Activated CD8-positive, alpha-beta memory T cell treated with anti-CD3 and anti-CD28 coated beads, Interleukin-2, amount 50 U/mL, for 24 hours (primary cell): Measurements from ENCODE around the gene ARTN.

Experiments
- DNase-seq: peaks from one replicate; pipeline ENCODE4 v3.0.0-alpha.2; 2020; ENCODE audit errors: extremely low read depth

Gene ARTN

GRCh38 chr1:43947061-43947873 lies 13.7 kb downstream of the ARTN start:
- no peak for DNase-seq

- DNase-seq = no peak
These were observed 14.4 kb downstream of the ARTN start for GRCh38 chr1:43947874-43948437.

DNA sequence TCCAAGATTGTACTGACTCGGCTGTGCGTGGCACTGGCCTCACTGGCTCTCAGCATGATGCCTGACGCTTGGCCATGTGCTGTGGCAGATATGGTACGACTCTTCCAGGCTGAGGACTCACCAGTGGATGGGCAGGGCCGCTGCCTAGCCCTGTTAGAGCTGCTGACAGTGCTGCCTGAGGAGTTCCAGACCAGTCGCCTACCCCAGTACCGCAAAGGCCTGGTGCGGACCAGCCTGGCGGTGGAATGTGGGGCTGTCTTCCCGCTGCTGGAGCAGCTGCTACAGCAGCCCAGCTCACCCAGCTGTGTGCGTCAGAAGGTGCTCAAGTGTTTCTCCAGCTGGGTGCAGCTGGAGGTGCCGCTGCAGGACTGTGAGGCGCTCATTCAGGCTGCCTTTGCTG lies 16.1 kb downstream of the ARTN start:
- DNase-seq = no peak

DNA sequence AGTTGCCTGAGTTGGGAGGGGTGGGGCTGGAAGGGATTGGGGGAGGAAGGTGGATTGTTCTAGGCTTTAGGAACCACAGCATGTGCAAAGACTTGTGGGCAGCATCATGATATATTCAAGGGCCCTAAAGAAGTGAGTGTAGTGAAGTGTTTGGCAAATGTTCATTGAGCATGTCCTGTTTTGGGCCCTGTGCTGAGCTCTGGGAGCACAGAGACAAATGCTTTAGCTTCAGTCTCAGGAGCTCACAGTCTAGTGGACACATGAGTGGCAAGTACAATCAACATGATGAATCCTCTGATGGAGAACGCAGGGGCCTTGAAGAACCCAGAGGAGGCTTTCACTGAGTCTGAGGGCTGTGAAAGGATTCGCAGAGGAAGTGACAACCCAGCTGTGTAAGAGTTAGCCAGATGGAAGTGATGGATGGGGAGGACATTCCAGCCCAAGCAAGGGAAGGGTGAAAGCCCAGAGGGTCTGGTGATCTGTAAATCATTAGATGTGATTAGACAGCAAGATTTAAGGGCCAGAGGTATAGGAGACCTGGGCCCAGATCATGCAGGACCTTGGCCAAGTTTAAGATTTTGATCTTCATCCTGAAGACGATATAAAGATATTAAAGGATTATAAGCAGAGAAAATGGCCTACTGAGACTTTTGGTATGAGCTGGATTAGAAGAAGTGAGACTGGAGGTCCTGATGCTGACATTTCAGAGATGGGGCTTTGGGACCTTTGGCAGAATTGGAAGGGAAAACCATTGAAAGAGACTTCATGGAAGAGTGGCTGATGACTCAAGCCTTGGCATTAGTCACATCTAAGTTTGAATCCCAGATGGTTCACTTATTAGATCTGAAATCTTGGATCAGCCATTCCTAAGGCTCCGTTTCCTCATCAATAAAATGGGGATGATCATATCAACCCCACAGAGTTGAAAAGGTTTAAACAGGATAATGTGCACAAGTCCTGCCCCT lies 17.7 kb downstream of the ARTN start:
- no peak for DNase-seq

DNA sequence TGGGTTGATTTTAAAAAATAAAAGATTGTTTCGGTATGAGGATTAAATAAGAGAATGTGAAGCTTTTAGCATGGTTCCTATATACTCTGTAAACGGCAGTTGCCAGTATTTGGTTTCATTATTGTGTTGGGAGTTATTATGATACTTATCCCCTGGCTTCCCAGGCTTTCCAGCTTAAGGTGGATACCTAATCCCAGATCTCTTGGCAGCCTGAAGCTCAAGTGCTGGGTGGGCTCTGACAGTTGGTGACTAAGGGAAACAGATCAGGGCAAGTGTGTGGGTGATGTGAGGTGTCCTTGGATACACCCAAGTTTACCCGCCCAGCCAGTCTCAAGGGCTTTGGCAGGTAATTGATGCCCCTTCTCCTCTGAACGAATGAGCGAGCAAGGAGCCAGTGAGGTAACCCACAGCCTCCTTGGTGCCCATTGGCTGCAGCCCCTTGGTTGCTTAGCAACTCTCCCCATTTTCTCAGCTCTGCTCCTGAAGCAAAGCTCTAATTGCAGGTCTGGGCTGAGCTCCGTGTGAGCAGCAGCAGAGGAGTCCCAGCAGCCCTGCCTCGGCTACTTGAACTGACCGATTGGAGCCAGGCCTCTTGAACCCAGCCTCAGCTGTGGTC lies 19.2 kb downstream of the ARTN start:
- no peak for DNase-seq

- no peak for DNase-seq
These were observed 19.8 kb downstream of the ARTN start for GRCh38 chr1:43953361-43953760.

GRCh38 chr1:43954036-43954435 lies 20.4 kb downstream of the ARTN start:
- DNase-seq = no peak

DNA sequence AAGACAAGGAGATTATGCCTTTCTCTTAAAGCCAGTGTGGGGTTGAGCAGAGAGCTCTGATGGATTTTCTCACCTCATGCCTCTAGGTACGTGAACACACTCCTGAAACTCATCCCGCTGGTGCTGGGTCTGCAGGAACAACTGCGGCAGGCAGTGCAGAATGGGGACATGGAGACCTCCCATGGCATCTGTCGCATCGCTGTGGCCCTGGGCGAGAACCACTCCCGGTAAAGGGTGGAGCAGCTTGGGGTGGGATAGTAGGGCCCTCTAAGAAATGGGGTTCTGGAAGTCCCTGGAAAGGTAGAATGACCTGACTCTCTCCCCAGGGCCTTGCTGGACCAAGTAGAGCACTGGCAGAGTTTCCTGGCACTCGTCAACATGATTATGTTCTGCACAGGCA lies 22.6 kb downstream of the ARTN start:
- no peak for DNase-seq

GRCh38 chr1:43957407-43958040 lies 23.9 kb downstream of the ARTN start:
- DNase-seq = no peak

DNA sequence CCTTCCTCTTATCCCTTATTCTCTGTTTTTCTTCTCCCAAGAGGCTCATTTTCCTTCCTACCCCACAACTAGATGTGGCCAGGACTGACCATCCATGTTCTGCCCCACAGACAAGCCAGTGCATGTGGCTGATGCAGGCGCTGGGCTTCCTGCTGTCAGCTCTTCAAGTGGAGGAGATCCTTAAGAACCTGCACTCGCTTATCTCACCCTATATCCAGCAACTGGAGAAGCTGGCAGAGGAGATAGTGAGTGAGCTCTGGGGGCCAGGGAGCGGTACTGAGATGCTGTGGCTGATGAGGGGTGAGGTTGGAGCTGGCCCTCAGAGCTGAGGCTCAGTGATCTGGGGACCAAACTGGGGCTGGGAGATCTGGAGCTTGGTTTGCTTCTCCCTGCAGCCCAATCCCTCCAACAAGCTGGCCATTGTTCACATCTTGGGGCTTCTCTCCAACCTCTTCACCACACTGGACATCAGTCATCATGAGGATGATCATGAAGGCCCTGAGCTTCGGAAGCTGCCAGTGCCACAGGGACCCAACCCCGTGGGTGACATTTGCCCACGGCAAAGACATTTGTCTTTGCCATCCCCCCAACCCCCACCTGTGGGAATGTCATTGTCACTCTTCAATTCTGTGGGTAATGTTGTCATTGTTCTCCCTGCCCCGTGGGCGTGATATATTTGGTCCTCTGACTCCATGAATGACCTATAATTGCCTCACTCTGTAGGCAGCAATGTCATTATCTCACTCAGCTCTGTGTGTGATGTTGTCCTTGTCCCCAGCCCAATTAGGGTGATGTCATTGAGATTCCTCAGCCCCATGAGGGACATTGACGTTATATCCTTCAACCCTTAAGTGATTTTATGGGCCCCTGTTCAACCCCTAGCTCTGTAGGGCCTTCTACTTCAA lies 25.0 kb downstream of the ARTN start:
- DNase-seq = no peak

DNA sequence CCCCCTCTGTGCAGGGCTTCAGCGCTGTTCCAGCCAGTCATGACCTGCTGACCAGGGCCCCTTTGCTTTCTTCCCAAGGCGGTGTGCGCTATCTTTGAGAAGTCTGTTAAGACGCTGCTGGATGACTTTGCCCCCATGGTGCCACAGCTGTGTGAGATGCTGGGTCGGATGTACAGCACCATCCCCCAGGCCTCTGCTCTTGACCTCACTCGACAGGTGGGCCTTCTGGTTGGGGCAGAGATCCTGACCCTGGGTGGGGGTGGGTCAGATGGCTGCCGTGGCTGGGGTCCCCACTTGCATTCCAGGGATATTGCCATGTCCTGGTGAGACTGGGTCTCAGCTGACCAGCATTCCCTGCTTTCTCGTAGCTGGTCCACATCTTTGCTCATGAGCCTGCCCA lies 27.2 kb downstream of the ARTN start:
- DNase-seq = no peak

DNA sequence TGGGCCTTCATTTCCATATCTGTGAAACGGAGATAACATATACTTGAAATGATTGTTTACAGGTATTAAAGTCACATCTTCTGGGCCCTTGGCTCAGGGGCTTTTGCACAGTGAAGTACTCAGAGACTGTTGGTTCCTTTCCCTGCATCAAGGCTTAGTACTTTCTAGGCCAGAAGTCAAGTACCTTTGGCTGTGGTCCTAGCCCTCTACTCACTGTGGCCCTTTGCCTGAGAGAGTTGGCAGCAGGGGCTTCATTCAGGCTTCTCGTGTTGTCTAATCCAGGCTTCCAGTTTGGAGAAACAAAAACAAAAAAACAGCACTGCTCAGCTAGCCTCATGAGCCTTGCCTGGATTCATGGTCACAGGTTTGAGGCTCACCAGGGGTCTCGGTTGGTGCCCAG lies 28.1 kb downstream of the ARTN start:
- DNase-seq = no peak

- DNase-seq = no peak
These were observed 28.7 kb downstream of the ARTN start for GRCh38 chr1:43962324-43962723.

DNA sequence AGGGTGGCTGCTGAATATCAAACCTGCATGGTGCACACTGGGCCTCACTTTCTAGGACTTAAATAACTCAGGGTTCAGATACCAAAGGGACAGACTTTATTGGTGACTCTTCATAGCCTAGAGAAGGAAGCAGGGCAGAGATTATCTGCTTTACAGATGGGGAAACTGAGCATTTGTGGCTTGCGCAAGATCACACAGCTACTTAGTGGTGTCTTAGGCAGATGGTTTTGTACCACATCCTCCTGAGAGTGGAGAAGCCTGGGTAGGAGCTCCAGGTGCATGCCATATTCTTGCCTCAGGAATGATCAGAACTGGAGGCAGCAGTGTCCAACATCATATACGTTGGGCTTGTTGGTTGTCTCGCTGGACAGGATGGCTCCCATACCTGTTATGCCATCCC lies 29.4 kb downstream of the ARTN start:
- DNase-seq = no peak

- no peak for DNase-seq
These were observed 30.3 kb downstream of the ARTN start for GRCh38 chr1:43963890-43964289.

DNA sequence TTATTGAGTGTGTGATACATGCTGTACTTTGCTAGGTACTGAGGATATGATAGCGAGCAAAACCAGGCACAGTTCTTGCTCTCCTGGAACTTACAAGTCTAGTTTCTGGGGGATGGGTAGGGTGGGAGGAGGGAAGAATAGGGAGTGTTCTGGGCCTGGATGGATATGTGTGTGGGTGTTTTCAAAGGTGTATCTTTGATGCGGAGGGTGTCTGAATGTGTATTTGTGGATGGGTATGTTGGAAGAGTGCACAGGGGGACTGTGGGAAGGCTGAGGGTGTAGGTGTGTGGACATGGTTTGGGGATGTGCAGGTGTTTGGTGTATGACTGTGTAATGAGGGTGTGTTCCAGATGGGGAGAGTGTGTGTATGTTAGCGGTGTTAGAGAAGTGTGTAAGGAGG lies 31.7 kb downstream of the ARTN start:
- DNase-seq = no peak

GRCh38 chr1:43968348-43968948 lies 34.8 kb downstream of the ARTN start:
- no peak for DNase-seq

GRCh38 chr1:43969416-43969745 lies 35.8 kb downstream of the ARTN start:
- DNase-seq = no peak

DNA sequence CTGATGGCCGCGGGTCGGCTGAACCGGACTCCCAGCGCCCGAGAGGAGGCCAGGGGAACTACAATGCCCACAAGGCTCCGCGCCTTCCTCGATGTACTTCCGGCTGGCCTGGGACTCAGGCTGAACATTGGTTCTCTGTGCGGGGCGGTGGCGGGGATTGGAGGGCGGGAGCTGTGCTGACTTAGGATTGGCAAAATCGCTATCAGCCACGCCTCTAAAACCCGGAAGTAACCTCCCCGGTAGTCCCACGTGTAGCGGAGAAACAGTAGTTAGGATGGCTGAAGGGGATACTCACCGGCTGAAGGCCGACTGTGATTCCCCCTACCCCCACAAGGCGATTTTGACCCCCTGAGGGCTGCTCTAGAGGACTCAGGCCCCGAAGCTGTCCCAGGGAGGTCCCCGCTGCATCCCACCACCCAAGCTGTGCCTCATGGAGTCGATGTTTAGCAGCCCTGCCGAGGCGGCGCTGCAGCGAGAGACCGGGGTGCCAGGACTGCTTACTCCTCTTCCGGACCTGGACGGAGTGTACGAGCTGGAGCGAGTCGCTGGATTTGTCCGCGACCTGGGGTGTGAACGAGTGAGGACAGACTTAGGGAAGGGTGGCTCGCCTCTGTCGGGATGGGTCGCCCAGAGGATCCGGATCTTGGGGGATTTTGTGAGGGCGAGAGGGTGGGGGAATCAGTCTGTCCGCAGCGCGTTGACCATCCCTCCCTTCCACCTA lies 36.3 kb downstream of the ARTN start, which contains the start of gene DPH2:
Gene DPH2, plus strand, starts transcription at position 265 of the 721 bp plus-strand sequence. Its CDS starts 166 bp downstream, at position 431.
- peak; percentile 95 for DNase-seq
